GM12875 (cell line): ENCODE results near the gene BCO1.

Experiments used
- H3K4me3 ChIP-seq: one replicate; pipeline ENCODE4 v1.5.1; 2011; ENCODE audit warnings: low read depth, low read length, control low read depth
- TF ChIP-seq, protein P1 (sequence below): IDR thresholded peaks from 2 replicates; pipeline ENCODE4 v1.5.1; 2011; ENCODE audit warnings: low read depth, mild to moderate bottlenecking, control low read depth, inconsistent platforms, low read length, moderate library complexity, borderline replicate concordance; ENCODE audit not compliant: insufficient read depth

The BCO1 gene, protein sequence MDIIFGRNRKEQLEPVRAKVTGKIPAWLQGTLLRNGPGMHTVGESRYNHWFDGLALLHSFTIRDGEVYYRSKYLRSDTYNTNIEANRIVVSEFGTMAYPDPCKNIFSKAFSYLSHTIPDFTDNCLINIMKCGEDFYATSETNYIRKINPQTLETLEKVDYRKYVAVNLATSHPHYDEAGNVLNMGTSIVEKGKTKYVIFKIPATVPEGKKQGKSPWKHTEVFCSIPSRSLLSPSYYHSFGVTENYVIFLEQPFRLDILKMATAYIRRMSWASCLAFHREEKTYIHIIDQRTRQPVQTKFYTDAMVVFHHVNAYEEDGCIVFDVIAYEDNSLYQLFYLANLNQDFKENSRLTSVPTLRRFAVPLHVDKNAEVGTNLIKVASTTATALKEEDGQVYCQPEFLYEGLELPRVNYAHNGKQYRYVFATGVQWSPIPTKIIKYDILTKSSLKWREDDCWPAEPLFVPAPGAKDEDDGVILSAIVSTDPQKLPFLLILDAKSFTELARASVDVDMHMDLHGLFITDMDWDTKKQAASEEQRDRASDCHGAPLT

DNA sequence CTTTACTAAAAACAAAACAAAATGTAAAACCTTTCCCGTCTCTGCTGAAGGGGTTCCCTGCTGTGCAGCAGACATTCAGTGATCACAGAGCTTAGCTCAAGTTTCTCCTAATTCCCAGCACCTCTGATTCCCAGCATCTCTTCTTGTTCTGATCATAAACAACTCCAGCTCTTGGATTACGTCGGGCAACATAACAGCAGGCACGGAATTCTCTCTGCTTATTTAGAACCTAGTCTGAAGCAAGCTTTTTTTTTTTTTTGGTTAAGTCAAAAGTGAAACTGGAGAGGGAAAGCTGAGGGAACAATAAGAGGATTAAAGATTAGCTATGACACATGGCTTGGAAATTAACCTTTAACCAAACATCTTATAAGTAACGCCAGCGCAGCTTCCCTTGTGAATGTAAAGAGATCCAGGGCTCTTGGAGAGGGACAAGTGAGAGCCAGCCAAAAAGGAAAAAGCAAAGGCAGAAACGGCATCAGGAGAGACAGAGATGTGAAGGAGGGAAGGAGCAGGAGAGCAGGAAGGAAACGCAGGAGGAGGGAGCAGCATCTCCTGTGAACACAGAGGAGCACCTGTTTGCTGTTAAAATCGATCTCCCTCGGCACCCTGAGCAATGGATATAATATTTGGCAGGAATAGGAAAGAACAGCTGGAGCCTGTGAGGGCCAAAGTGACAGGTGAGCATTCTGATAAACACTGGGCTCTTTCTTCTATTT is at the start of gene BCO1:
Gene BCO1 (plus strand): TSS at position 394 of the 716 bp plus-strand sequence. CDS start 220 bp downstream, at position 614.
- H3K4me3 ChIP-seq = no peak within 1 kb of the TSS
- TF ChIP-seq, protein P1, sequence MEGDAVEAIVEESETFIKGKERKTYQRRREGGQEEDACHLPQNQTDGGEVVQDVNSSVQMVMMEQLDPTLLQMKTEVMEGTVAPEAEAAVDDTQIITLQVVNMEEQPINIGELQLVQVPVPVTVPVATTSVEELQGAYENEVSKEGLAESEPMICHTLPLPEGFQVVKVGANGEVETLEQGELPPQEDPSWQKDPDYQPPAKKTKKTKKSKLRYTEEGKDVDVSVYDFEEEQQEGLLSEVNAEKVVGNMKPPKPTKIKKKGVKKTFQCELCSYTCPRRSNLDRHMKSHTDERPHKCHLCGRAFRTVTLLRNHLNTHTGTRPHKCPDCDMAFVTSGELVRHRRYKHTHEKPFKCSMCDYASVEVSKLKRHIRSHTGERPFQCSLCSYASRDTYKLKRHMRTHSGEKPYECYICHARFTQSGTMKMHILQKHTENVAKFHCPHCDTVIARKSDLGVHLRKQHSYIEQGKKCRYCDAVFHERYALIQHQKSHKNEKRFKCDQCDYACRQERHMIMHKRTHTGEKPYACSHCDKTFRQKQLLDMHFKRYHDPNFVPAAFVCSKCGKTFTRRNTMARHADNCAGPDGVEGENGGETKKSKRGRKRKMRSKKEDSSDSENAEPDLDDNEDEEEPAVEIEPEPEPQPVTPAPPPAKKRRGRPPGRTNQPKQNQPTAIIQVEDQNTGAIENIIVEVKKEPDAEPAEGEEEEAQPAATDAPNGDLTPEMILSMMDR = no peak

DNA sequence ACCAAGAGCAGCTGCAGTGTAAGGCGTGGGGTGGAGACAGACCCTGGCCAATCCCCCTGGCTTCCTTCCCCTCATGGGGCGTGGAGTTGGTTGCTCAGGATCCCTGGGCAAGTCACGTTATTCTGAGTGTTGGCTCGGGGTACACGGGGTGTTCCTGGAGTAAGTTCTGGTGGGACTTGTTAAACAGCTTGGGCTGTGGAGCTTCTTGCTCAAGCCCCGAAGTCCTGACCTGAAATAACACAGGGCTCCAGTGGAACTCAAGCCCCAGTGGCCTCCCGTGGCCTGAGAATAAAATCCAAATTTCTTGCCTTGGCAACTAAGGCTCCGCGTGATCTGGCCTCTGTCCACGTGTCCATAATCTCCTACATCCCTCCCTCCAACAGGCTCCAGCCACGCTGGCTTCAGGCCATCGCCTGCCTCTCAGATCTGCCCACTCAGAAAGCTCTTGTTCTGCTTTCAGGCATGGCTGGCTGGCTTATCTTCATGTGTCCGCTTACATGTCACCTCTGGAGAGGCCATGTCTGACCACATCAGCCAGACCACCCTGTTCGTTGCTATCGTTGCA is 49.3 kb upstream of the BCO1 start:
- no peak overlapping the region for H3K4me3 ChIP-seq
- TF ChIP-seq, protein P1 = no peak

DNA sequence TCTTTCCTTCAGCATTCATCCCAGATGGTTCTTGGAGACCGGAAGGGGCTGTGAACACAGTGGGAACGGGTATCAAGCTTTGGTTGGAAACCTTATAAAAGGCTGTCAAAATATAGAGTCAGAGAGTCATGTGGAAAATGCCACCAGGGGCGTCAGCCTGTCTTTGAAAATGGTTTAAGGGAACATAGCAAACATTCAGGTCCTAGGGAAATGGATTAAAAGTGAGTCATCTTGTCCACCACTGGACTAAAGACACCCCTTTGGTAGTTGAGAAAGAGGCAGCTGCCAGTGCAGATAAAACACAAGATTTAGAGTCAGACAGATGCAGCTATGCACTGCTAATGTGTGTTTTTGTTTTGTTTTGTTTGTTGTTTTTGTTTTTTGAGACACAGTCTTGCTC is 47.8 kb upstream of the BCO1 start:
- TF ChIP-seq, protein P1 = no peak
- H3K4me3 ChIP-seq = no peak overlapping the region

DNA sequence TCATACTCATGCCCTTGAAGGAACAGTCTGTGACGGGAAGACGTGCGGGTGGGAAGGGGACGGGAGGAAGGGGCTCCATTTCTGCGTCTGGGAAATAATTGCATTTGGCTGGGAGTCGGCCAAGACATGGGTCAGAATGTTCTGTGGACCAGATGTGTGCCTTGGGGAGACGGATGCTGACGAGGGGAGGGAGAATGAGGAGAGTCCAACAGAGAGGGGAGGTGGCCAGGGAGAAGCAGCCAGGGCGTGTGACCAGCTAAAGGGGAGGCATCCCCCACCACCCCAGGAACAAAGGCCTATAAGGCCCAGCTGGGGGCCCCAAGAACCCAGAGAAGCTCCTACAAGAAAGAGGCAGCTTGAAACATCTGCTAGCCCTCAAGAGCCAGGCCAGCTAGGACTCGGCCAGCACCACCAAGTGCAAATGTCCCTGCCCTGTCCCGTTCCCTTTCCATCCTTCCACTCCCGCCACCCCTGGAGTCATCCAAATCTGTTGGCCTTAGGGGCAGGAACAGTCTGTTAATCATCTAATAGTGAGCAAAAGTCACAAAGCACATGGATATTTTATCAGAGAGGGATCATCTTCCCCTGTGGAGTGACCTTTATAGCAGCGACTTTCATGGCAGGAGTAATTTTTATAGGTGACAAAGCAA is 42.5 kb upstream of the BCO1 start:
- TF ChIP-seq, protein P1 = no peak
- H3K4me3 ChIP-seq = no peak overlapping the region

DNA sequence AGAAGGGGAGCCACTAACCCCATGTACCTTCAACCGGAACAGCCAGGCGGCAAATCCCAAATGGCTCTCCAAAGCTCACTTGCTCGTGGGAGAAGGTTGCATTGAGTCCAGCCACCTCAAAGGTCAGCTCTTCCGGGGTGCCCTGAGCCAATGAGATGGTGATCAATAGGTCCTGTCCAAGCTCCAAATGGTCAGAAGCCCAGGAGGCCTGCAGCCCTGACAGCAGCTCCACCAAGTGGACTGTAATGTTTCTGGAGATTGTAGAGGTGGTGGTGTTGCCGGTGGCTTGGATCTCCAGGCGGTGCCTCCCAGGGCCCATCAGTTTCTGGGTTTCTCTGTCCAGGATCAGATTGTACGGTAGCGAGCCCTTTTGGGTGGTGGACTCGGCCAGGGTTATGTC is 39.9 kb upstream of the BCO1 start:
- no peak overlapping the region for H3K4me3 ChIP-seq
- TF ChIP-seq, protein P1 = no peak

DNA sequence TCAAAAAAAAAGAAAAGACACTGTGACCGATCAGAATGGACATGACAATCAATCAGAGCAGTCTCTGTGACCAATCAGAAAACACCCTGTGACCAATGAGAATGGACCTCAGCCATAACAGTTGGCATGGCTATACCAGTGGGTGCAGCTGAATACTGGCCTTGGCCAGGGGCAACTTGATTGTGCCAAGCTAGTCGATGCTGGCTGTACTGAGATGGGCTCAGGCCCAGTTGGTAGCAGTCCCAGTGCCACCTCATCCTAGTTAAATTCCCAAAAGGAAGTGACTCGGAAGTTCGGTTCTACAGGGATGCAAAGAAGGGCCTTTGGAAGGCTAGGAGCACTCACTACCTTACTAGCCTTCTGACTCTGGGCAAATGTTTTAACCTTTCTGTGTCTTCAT is 37.2 kb upstream of the BCO1 start:
- H3K4me3 ChIP-seq = no peak overlapping the region
- TF ChIP-seq, protein P1 = no peak
